ENCODE results near the gene CDK2AP2.
A peak's percentile ranks its signal among the peaks of the same experiment; 100 is the strongest.

CDK2AP2 gene

DNA sequence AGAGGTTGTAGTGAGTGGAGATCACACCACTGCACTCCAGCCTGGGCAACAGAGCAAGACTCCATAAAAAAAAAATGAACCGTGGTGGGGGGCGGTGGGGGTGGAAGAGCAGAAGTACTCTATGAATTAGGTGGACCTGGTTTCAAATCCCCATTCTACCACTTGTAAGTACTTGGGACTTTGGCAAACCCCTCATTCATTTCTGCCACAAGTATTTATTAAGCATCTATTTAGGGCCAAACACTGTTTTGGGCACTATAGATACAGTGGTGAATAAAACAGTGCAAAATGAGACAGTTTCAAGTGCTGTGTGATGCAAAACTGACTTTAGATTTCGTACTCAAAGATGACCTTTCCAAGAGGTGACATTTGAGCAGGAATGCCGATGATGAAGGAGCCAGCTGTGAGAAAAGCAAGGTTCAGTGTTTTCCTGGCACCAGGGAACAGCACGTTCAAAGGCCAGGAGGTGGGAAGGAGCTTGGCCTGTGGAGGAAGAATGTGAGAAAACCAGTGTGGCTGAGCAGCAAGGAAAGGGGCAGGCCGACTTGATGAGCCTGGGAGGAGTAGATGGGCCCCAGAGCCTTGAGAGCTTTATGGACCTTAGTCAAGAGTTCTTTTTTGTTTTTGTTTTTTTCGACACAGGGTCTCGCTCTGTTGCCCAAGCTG is 37.5 kb downstream of the CDK2AP2 start:
- TF ChIP-seq POLR2A (IDR thresholded peaks at IDR 0.05; ENCODE audit: extremely low read depth, insufficient read length): no peak
- no peak for TF ChIP-seq MYC (IDR thresholded peaks at IDR 0.05; ENCODE audit: low read depth, low read length)
- TF ChIP-seq, protein P1, sequence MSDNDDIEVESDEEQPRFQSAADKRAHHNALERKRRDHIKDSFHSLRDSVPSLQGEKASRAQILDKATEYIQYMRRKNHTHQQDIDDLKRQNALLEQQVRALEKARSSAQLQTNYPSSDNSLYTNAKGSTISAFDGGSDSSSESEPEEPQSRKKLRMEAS (IDR thresholded peaks at IDR 0.05; ENCODE audit: low read depth, low read length): no peak
- TF ChIP-seq, protein P2, sequence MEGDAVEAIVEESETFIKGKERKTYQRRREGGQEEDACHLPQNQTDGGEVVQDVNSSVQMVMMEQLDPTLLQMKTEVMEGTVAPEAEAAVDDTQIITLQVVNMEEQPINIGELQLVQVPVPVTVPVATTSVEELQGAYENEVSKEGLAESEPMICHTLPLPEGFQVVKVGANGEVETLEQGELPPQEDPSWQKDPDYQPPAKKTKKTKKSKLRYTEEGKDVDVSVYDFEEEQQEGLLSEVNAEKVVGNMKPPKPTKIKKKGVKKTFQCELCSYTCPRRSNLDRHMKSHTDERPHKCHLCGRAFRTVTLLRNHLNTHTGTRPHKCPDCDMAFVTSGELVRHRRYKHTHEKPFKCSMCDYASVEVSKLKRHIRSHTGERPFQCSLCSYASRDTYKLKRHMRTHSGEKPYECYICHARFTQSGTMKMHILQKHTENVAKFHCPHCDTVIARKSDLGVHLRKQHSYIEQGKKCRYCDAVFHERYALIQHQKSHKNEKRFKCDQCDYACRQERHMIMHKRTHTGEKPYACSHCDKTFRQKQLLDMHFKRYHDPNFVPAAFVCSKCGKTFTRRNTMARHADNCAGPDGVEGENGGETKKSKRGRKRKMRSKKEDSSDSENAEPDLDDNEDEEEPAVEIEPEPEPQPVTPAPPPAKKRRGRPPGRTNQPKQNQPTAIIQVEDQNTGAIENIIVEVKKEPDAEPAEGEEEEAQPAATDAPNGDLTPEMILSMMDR (IDR thresholded peaks at IDR 0.05; ENCODE audit: low read depth, low read length): no peak
- no peak overlapping the region for H3K4me3 ChIP-seq (ENCODE audit: low read depth, low read length)
- DNase-seq (ENCODE audit: low read depth): no peak

DNA sequence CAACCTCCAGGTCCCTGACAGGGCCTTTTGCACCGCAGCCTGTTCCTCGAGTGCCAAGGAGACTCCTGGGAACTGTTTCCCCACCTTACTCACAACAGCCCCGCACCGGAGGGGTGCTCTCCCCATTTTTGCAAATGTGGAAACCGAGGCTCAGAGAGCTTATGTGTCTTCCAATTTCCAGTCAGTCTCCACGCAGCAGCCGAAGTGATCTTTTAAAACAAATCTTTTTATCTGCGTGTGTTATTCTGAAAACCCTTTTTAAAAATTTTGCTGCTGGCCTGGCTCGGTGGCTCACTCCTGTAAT is 38.5 kb downstream of the CDK2AP2 start:
- peak overlapping the region; percentile 55 for H3K4me3 ChIP-seq (ENCODE audit: low read depth, low read length)
- no peak for DNase-seq (ENCODE audit: low read depth)
- TF ChIP-seq, protein P1 (IDR thresholded peaks at IDR 0.05; ENCODE audit: low read depth, low read length): no peak
- TF ChIP-seq MYC (IDR thresholded peaks at IDR 0.05; ENCODE audit: low read depth, low read length): no peak
- TF ChIP-seq, protein P2 (IDR thresholded peaks at IDR 0.05; ENCODE audit: low read depth, low read length): no peak
- TF ChIP-seq POLR2A (IDR thresholded peaks at IDR 0.05; ENCODE audit: extremely low read depth, insufficient read length): no peak

DNA sequence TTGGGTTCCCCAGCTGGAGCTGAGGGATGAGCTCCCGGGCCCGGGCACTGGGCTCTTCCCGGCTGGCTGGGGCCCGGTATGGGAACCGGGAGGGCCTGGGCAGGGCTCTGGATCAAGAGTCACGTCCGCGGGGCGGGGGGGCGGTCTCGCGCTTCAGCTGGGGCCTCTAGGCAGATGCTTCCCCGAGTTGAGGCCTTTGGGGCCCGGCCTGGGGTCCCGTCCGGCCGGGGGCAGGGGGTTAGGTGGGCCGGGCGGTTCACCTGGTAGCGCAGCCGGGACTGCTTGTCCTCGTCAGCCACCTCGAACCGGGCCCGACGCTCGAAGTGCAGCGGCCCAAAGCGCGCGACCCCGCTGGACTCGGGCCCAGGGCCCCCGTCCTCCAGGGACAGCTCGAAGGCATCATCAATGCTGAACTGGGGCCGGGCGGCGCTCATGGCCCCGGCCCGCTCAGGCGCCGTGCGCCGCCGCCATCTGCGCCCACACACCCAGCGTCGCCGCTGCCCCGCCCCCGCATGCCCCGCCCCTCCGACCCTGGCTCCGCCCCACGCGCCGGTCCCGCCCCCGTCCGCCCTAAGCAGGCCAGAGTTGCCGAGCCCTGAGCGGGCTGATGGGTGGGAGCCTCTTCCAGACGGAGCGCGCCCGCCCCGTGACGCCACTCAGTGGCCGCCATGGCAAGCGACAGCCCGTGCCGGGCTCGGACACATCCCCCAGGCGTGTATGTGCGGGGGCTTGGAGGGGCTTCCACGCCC is 39.0 kb downstream of the CDK2AP2 start, which contains the start of gene TMEM134:
TSS of gene TMEM134 (minus strand) at position 493 of the 749 bp plus-strand sequence. CDS start at position 434, 59 bp downstream.
- H3K4me3 ChIP-seq (ENCODE audit: low read depth, low read length): peak within 1 kb of the TSS; percentile 55
- TF ChIP-seq MYC (IDR thresholded peaks at IDR 0.05; ENCODE audit: low read depth, low read length): peak; percentile 78; the same call in 1 of the 2 replicates
- TF ChIP-seq, protein P1 (IDR thresholded peaks at IDR 0.05; ENCODE audit: low read depth, low read length): peak; percentile 57; the same call in 1 of the 2 replicates
- TF ChIP-seq, protein P2 (IDR thresholded peaks at IDR 0.05; ENCODE audit: low read depth, low read length): peak; percentile 57
- peak; percentile 93 for TF ChIP-seq POLR2A (IDR thresholded peaks at IDR 0.05; ENCODE audit: extremely low read depth, insufficient read length)
- peak; percentile 95 for DNase-seq (ENCODE audit: low read depth)

DNA sequence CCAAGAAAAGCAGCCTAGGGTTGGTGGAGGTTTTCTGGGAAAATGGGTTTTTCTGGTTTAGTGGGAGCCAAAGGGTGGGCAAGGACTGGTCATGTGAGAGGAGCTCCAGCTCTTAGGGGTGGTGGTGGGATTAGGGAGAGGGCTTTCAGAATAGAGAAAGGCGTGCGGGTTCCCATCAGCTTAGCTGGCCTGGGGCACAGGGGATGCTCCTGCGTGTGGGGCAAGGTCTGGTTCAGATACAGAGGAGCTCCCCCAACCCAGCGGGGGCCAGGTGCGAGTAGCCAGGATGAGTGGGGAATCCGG is 39.6 kb downstream of the CDK2AP2 start:
- TF ChIP-seq MYC (IDR thresholded peaks at IDR 0.05; ENCODE audit: low read depth, low read length) (no peak), POLR2A (IDR thresholded peaks at IDR 0.05; ENCODE audit: extremely low read depth, insufficient read length) (no peak)
- TF ChIP-seq, protein P2 (IDR thresholded peaks at IDR 0.05; ENCODE audit: low read depth, low read length): no peak
- TF ChIP-seq, protein P1 (IDR thresholded peaks at IDR 0.05; ENCODE audit: low read depth, low read length): no peak
- peak overlapping the region; percentile 50 for H3K4me3 ChIP-seq (ENCODE audit: low read depth, low read length)
- DNase-seq (ENCODE audit: low read depth): no peak

DNA sequence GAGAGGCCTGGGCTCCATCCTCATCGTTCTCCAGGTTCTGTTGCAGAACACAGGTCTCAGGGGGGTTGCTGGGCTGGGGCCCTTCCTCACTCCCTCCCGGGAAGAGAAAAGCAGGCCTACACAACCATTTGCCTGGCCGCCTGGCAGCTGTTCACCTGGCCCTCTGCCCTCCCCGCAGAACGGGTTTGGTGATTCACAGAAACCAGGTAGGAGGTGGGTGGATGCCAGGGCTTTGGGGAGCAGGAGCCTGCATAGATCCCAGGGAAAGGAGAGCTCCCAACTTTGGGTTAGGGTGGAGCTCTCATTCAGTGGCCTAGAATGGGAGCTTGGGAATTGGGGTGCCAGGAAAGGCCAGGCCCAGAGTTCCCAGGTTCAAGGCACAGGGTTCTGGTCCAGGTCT is 39.9 kb downstream of the CDK2AP2 start:
- DNase-seq (ENCODE audit: low read depth): no peak
- peak overlapping the region; percentile 50 for H3K4me3 ChIP-seq (ENCODE audit: low read depth, low read length)
- TF ChIP-seq POLR2A (IDR thresholded peaks at IDR 0.05; ENCODE audit: extremely low read depth, insufficient read length) (no peak), MYC (IDR thresholded peaks at IDR 0.05; ENCODE audit: low read depth, low read length) (no peak)
